Right atrium auricular region (tissue), 2 donors: ENCODE results near the gene PPP2R2B. TPM values are rescaled to one million over a fixed set of nuclear protein-coding genes. Genes with fewer than 3 reads are reported as not detected.

Experiments
- DNase-seq: peaks from one replicate; pipeline ENCODE4 v3.0.0-alpha.2; 2019; ENCODE audit warnings: low spot score
- H3K27ac ChIP-seq, 2 donors: fragments of 200-600 bp; sonication (generic); 1 replicate in 1 of 2; 2 replicates in 1 of 2; pipeline ENCODE4 v1.5.1; 2016 to 2019
- H3K27me3 ChIP-seq, 2 donors: fragments of 200-600 bp; sonication (generic); one replicate each; pipeline versions ENCODE4 v1.5.1 to v1.6.0; 2017 to 2019
- H3K36me3 ChIP-seq: fragments of 200-600 bp; sonication (generic); one replicate; pipeline ENCODE4 v1.5.1; 2016
- H3K4me1 ChIP-seq, 2 donors: fragments of 200-600 bp; sonication (generic); one replicate each; pipeline versions ENCODE4 v1.5.1 to v1.6.0; 2017 to 2019
- H3K4me3 ChIP-seq, 2 donors: fragments of 200-600 bp; sonication (generic); 1 replicate in 1 of 2; 2 replicates in 1 of 2; pipeline ENCODE4 v1.5.1; 2017 to 2019; ENCODE audit warnings: mild to moderate bottlenecking in 1 of 2, moderate library complexity in 1 of 2
- H3K9me3 ChIP-seq, 2 donors: fragments of 200-600 bp; sonication (generic); one replicate each; pipeline ENCODE4 v1.5.1; 2019
- CTCF ChIP-seq, 2 donors: fragments of 200-600 bp; sonication (generic); IDR thresholded peaks; one replicate each; pipeline ENCODE4 v1.5.1; 2019; ENCODE audit warnings: antibody characterized with exemption in 2 of 2
- total RNA-seq, 2 donors: library from RNA; depleted of rRNA; stranded (reverse); fragments of >200 nt; gene quantifications; one replicate each; pipeline ENCODE4 v1.1.0, GENCODE V29; 2016

PPP2R2B gene
- total RNA-seq, 2 donors from 2014 or later = 1.6 to 12.4 TPM

GRCh38 chr5:146883511-146883910, 5.0 kb upstream of the PPP2R2B start:
- H3K4me3 ChIP-seq = no peak overlapping the region
- no peak for TF ChIP-seq CTCF (IDR thresholded peaks at IDR 0.05)
- peaks cover 0 to 3% of the 10 kb centered on the region in 2 donors for H3K4me1 ChIP-seq
- H3K36me3 ChIP-seq = no peaks in the 10 kb centered on the region
- no peaks in the 10 kb centered on the region for H3K27me3 ChIP-seq
- no peaks in the 10 kb centered on the region for H3K9me3 ChIP-seq
- DNase-seq = no peak
- H3K27ac ChIP-seq = no peak overlapping the region

DNA sequence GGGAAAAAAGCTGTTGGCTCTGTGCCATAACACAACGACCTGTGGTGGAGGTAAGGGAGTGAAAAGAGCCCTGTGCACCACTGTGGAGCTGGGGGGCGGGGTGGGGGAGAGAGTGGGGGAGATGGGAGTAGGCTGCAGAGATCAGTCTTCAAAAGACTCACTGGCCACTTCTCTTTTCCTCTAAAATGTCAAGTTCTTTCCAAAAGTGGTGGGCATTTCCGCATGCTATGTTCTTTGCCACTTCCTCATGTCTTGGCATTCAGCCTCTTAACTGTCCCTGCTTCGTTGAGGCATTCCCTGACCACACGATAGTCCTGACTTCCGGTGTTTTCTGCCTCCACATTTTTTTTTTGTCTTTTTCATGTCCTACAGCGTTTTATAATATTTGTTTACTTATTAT, 2.4 kb upstream of the PPP2R2B start:
- Histone ChIP-seq H3K9me3 (no peaks in the 10 kb centered on the region), H3K27me3 (no peaks in the 10 kb centered on the region)
- no peak for DNase-seq

DNA sequence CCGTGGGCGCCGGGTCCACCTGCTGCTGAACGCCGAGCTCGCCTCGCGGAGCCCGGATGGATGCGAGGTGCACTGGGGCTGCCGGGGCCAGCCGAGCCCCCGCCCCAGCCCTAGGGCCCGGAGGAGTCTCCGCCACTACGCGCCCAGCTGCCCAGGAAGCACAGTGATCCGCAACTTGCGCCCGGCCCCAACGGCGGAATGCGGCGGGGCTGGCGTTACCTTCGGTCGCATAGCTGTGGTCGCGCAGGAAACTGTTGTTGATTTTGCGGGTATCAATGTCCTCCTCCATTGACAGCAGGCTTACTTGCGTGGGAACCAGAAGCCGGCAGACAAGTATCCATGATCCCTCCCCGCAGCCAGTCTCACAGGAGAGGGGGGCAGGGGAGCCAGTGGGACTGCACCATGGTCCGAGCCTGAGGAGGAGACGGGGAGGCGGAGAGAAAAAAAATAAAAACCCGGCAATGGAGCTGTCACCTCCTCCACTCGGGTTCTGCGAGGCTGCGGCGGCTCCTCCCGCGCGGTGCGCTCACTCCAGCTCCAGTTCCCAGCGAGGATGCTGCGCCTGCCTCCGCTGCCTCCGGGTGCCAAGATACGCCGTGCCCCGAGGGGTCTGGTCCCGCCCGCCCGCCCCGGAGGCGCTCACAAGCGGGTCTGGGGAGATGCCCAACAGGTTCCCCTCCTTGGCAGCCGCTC, 628 bp downstream of the PPP2R2B start:
- no peak for TF ChIP-seq CTCF (IDR thresholded peaks at IDR 0.05)
- DNase-seq = no peak
- Histone ChIP-seq H3K27ac (peak overlapping the region; percentile 11 to 34), H3K9me3 (no peaks in the 10 kb centered on the region), H3K4me3 (peak overlapping the region; percentile 52 to 60), H3K36me3 (no peaks in the 10 kb centered on the region), H3K27me3 (no peaks in the 10 kb centered on the region), H3K4me1 (peaks cover 0 to 20% of the 10 kb centered on the region in 2 donors)

More for the DNA sequence above, 2.4 kb upstream of the PPP2R2B start:
- no peak for TF ChIP-seq CTCF (IDR thresholded peaks at IDR 0.05)
- no peaks in the 10 kb centered on the region for H3K36me3 ChIP-seq
- peaks cover 0 to 20% of the 10 kb centered on the region in 2 donors for H3K4me1 ChIP-seq
- H3K27ac ChIP-seq = no peak overlapping the region
- H3K4me3 ChIP-seq = no peak overlapping the region

- no peaks in the 10 kb centered on the region for H3K27me3 ChIP-seq
- H3K36me3 ChIP-seq = no peaks in the 10 kb centered on the region
- H3K4me1 ChIP-seq = peaks cover 0 to 20% of the 10 kb centered on the region in 2 donors
- H3K4me3 ChIP-seq = peak overlapping the region; percentile 52 to 60
- DNase-seq = no peak
- no peaks in the 10 kb centered on the region for H3K9me3 ChIP-seq
- no peak for TF ChIP-seq CTCF (IDR thresholded peaks at IDR 0.05)
- H3K27ac ChIP-seq = no peak overlapping the region
These were observed 1.3 kb downstream of the PPP2R2B start for GRCh38 chr5:146877178-146877681.

DNA sequence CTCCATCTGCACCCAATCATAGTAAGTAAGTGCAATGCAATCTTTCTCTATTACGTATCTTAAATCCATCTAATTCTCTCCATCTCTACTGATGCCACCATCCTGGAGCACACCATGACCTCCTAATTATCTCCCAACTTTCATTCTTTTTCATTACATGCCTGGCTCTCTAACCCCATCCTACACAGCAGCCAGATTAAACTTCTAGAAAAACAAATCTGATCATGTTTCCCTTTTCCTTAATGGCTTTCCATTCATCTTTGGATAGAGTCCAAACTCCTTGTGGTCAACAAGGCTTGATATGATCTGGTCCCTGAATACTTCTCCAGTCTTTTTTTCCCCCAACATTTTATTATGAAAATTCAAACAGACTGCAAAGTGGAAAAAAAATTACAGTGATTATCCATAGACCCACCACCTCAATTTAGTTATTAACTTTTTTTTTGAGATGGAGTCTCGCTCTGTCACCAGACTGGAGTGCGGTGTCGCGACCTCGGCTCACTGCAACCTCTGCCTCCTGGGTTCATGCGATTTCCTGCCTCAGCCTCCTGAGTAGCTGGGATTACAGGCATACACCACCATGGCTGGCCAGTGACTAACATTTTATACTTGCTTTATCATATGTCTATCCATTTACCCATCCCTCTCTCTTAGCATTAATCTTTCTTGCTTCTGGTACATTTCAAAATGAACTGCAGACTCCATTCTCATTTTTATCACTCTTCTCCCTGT, 5.2 kb downstream of the PPP2R2B start:
- Histone ChIP-seq H3K4me3 (no peak overlapping the region), H3K4me1 (peaks cover 0 to 15% of the 10 kb centered on the region in 2 donors), H3K27me3 (no peaks in the 10 kb centered on the region), H3K27ac (no peak overlapping the region), H3K9me3 (no peaks in the 10 kb centered on the region), H3K36me3 (no peaks in the 10 kb centered on the region)
- no peak for DNase-seq
- no peak for TF ChIP-seq CTCF (IDR thresholded peaks at IDR 0.05)
